H1 (cell line): ENCODE measurements around the gene CASK. TPM values are rescaled to one million over a fixed set of nuclear protein-coding genes. Genes with fewer than 3 reads are reported as not detected.

Experiments used
- CTCF ChIA-PET: fragments of 300-600 bp; sonication (Branson Sonifier 250); formaldehyde crosslinking; loops from one replicate; lab custom pipeline; 2021; ENCODE audit not compliant: partially characterized antibody; lab: Charles Lee
- POLR2A ChIA-PET: fragments of 300-600 bp; sonication (Branson Sonifier 250); formaldehyde crosslinking; loops from one replicate; lab custom pipeline; 2021; ENCODE audit warnings: inconsistent platforms; ENCODE audit not compliant: partially characterized antibody; lab: Charles Lee
- DNase-seq, 2 experiments: peaks; one replicate each; pipeline versions ENCODE4 v3.0.0 to v3.0.0-alpha.2; 2010 to 2022; ENCODE audit warnings: low spot score in 2 of 2, low read depth in 1 of 2, mixed read lengths in 1 of 2
- FAIRE-seq: peaks from 2 replicates; lab custom pipeline; 2011; peaks lifted over from hg19 to GRCh38; lab: Jason Lieb, UNC
- H2AFZ ChIP-seq: 2 replicates; pipeline ENCODE4 v1.8.1; 2012; ENCODE audit warnings: low read length, inconsistent platforms
- H2AK5ac ChIP-seq: 2 replicates; pipeline ENCODE4 v1.6.1; 2013; ENCODE audit warnings: low read depth, low read length
- H2BK120ac ChIP-seq: replicated peaks from 2 replicates; pipeline ENCODE3; 2013; ENCODE audit warnings: low read depth, low read length, inconsistent platforms
- H2BK12ac ChIP-seq: 2 replicates; pipeline ENCODE4 v1.6.1; 2013; ENCODE audit warnings: low read depth, low read length
- H2BK15ac ChIP-seq: 2 replicates; pipeline ENCODE4 v1.6.1; 2013; ENCODE audit warnings: low read length
- H2BK20ac ChIP-seq: 2 replicates; pipeline ENCODE4 v1.6.1; 2013; ENCODE audit warnings: low read length
- H2BK5ac ChIP-seq: 2 replicates; pipeline ENCODE4 v1.6.1; 2013; ENCODE audit warnings: low read depth, low read length
- H3K14ac ChIP-seq: 2 replicates; pipeline ENCODE4 v1.6.1; 2013; ENCODE audit warnings: inconsistent platforms; ENCODE audit not compliant: insufficient read length
- H3K18ac ChIP-seq: 2 replicates; pipeline ENCODE4 v1.6.1; 2013; ENCODE audit warnings: low read length; ENCODE audit errors: extremely low read depth
- H3K23ac ChIP-seq: 2 replicates; pipeline ENCODE4 v1.6.1; 2013; ENCODE audit warnings: inconsistent platforms; ENCODE audit not compliant: insufficient read length
- H3K23me2 ChIP-seq: 2 replicates; pipeline ENCODE4 v1.6.1; 2013; ENCODE audit warnings: low read depth, low read length
- H3K27ac ChIP-seq: 2 replicates; pipeline ENCODE4 v1.6.1; 2011; ENCODE audit warnings: low read depth, low read length, inconsistent platforms
- H3K27me3 ChIP-seq, 4 experiments: replicated peaks in 1 of 4; 1 replicate in 1 of 4; 2 replicates in 3 of 4; pipeline versions ENCODE4 v1.6.1 to v1.8.1; 2011 to 2013; ENCODE audit warnings: low read length in 3 of 4, mild to moderate bottlenecking in 3 of 4, inconsistent platforms in 2 of 4, mixed read lengths in 2 of 4, moderate library complexity in 1 of 4; ENCODE audit not compliant: control insufficient read depth in 3 of 4, insufficient read depth in 3 of 4; ENCODE audit errors: extremely low read depth in 1 of 4
- H3K36me3 ChIP-seq, 4 experiments: 2 replicates each; pipeline versions ENCODE4 v1.6.1 to v1.8.1; 2011 to 2013; ENCODE audit warnings: mild to moderate bottlenecking in 4 of 4, low read length in 3 of 4, moderate library complexity in 2 of 4, control low read depth in 1 of 4, inconsistent platforms in 1 of 4; ENCODE audit not compliant: insufficient read depth in 4 of 4, control insufficient read depth in 2 of 4
- H3K4ac ChIP-seq: replicated peaks from 2 replicates; pipeline ENCODE3; 2013; ENCODE audit warnings: low read length, low read depth, mixed read lengths, inconsistent platforms; ENCODE audit not compliant: insufficient read length
- H3K4me1 ChIP-seq, 4 experiments: replicated peaks in 1 of 4; 1 replicate in 1 of 4; 2 replicates in 3 of 4; pipeline versions ENCODE4 v1.6.1 to v1.8.1; 2011 to 2013; ENCODE audit warnings: low read length in 3 of 4, inconsistent platforms in 2 of 4, mixed read lengths in 1 of 4; ENCODE audit not compliant: insufficient read depth in 4 of 4, control insufficient read depth in 3 of 4
- H3K4me2 ChIP-seq, 2 experiments: 2 replicates each; pipeline versions ENCODE4 v1.6.1 to v1.8.1; 2011 to 2013; ENCODE audit warnings: low read depth in 2 of 2, low read length in 2 of 2, control low read depth in 1 of 2, inconsistent platforms in 1 of 2, mild to moderate bottlenecking in 1 of 2; ENCODE audit not compliant: insufficient read depth in 1 of 2
- H3K4me3 ChIP-seq, 4 experiments: fragments of 200-600, 300-600 bp in 1 of 4; sonication (generic), shearing (Covaris generic), sonication (Bioruptor Twin) in 1 of 4; 2 replicates each; pipeline versions ENCODE4 v1.5.1 to v1.8.1; 2011 to 2016; ENCODE audit warnings: low read length in 4 of 4, low read depth in 3 of 4, control low read depth in 2 of 4, inconsistent platforms in 2 of 4, mild to moderate bottlenecking in 2 of 4, mixed read lengths in 1 of 4, moderate library complexity in 1 of 4; ENCODE audit not compliant: insufficient read depth in 2 of 4; ENCODE audit errors: extremely low read depth in 1 of 4
- H3K56ac ChIP-seq: replicated peaks from 2 replicates; pipeline ENCODE3; 2013; ENCODE audit warnings: low read depth, mild to moderate bottlenecking, mixed read lengths, low read length, inconsistent platforms; ENCODE audit not compliant: insufficient read length
- H3K79me1 ChIP-seq: 2 replicates; pipeline ENCODE4 v1.6.1; 2013; ENCODE audit warnings: low read depth, low read length, control low read depth
- H3K79me2 ChIP-seq, 2 experiments: 2 replicates each; pipeline versions ENCODE4 v1.6.1 to v1.8.1; 2012 to 2013; ENCODE audit warnings: low read length in 2 of 2, mild to moderate bottlenecking in 2 of 2, inconsistent platforms in 1 of 2; ENCODE audit not compliant: insufficient read depth in 2 of 2, control insufficient read depth in 1 of 2
- H3K9ac ChIP-seq, 4 experiments: replicated peaks in 1 of 4; 1 replicate in 1 of 4; 2 replicates in 3 of 4; pipeline versions ENCODE4 v1.6.1 to v1.8.1; 2011 to 2013; ENCODE audit warnings: low read depth in 3 of 4, low read length in 3 of 4, control low read depth in 2 of 4, mild to moderate bottlenecking in 2 of 4, moderate library complexity in 2 of 4, inconsistent platforms in 1 of 4; ENCODE audit errors: extremely low read depth in 1 of 4
- H3K9me3 ChIP-seq, 2 experiments: 2 replicates each; pipeline versions ENCODE4 v1.6.1 to v1.8.1; 2012 to 2013; ENCODE audit warnings: mild to moderate bottlenecking in 2 of 2, moderate library complexity in 2 of 2, control low read depth in 1 of 2, inconsistent platforms in 1 of 2, low read depth in 1 of 2, low read length in 1 of 2, mixed read lengths in 1 of 2; ENCODE audit not compliant: insufficient read depth in 2 of 2
- H4K20me1 ChIP-seq, 2 experiments: replicated peaks in 1 of 2; 2 replicates each; pipeline versions ENCODE3 to v1.8.1; 2011 to 2013; ENCODE audit warnings: inconsistent platforms in 2 of 2, low read length in 2 of 2, mild to moderate bottlenecking in 1 of 2; ENCODE audit not compliant: insufficient read depth in 2 of 2, control insufficient read depth in 1 of 2
- H4K5ac ChIP-seq: 2 replicates; pipeline ENCODE4 v1.6.1; 2013; ENCODE audit warnings: low read length, low read depth, mixed read lengths, inconsistent platforms; ENCODE audit not compliant: insufficient read length
- H4K8ac ChIP-seq: 2 replicates; pipeline ENCODE4 v1.8.0; 2013; ENCODE audit warnings: mild to moderate bottlenecking, moderate library complexity, low read length, inconsistent platforms; ENCODE audit not compliant: insufficient read depth; ENCODE audit errors: extremely low read depth
- H4K91ac ChIP-seq: replicated peaks from 2 replicates; pipeline ENCODE3; 2013; ENCODE audit warnings: low read length, mixed read lengths, inconsistent platforms; ENCODE audit not compliant: insufficient read length
- ASH2L ChIP-seq: fragments of 200-600, 300-600 bp; sonication (generic); IDR thresholded peaks from one replicate; pipeline ENCODE4 v1.7.1; 2017; ENCODE audit warnings: low read length
- KDM4A ChIP-seq: IDR thresholded peaks from one replicate; pipeline ENCODE4 v1.7.1; 2012; ENCODE audit warnings: low read depth, mild to moderate bottlenecking, moderate library complexity, low read length, inconsistent platforms; ENCODE audit not compliant: severe bottlenecking
- ZNF274 ChIP-seq: IDR thresholded peaks from 2 replicates; pipeline ENCODE4 v1.7.0; 2012; ENCODE audit warnings: low read length, borderline replicate concordance; ENCODE audit errors: extremely low read depth
- WGBS, 2 experiments: shearing (Covaris generic) in 1 of 2; methylation state at CpG; one replicate each; pipeline versions ENCODE4 v1.1.6 to v1.1.7; 2013 to 2015; ENCODE audit warnings: low lambda C conversion rate in 2 of 2, mixed read lengths in 2 of 2, inconsistent platforms in 1 of 2, low coverage in 1 of 2, missing lambda C conversion rate in 1 of 2; ENCODE audit not compliant: insufficient replicate concordance in 2 of 2, insufficient coverage in 1 of 2, insufficient read length in 1 of 2; ENCODE audit errors: extremely low coverage in 1 of 2, missing lambda C conversion rate in 1 of 2; 5-methylcytosine and 5-hydroxymethylcytosine counted together
- polyA plus RNA-seq, 7 experiments: library from polyadenylated mRNA; depleted of rRNA in 3 of 7; stranded (reverse) in 5 of 7; unstranded in 2 of 7; fragments of >200 nt in 5 of 7; fragments of 200-250 nt in 2 of 7; gene quantifications; 1 replicate in 5 of 7; 2 replicates in 1 of 7; 4 replicates in 1 of 7; pipeline versions ENCODE4 v1.2.1 to v1.2.3, GENCODE V29; 2011 to 2013; ENCODE audit warnings: missing spikeins in 2 of 7, mixed read lengths in 2 of 7
- total RNA-seq: library from RNA; stranded (reverse); fragmentation: NEBNext Ultra II Directional; extraction: Animal tissue kit (Norgen Biotek cat#: 25700); gene quantifications from 2 replicates; pipeline ENCODE4 v1.2.1, GENCODE V29; 2021

The CASK gene
- total and polyA plus RNA-seq, 2 of the 8 experiments (the other 6 are each of a cell fraction or from before 2014, with no cell fraction given): 21.6 to 55.1 TPM

DNA sequence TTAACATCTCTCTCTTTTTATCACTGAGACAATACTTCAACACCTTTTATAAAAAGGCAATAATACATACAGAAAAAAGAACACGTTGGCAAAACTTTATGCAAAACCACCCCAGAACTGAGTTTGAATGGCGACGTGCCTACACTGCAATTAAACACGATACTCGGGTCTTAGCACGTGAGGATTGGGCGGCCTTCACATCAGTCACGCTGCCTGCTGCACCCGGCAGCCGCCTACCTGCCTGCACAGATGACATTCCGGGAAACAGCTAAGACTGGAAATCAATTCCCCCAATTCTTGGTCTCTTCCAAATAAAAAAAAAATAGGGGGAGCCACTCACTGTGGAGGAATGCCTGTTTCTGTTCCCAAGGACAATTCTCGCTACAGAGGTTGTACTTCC is 408.0 kb downstream of the CASK start:
- H2BK20ac ChIP-seq: no peak overlapping the region
- H3K9ac ChIP-seq: no peak overlapping the region
- no peak overlapping the region for H3K56ac ChIP-seq
- no peak overlapping the region for H3K4me2 ChIP-seq
- H4K91ac ChIP-seq: no peak overlapping the region
- H3K9me3 ChIP-seq: no peaks in the 10 kb centered on the region
- H3K23ac ChIP-seq: no peak overlapping the region
- no peak overlapping the region for H2AFZ ChIP-seq
- H2BK15ac ChIP-seq: no peak overlapping the region
- DNase-seq: no peak
- no peak overlapping the region for H2BK12ac ChIP-seq
- H2BK5ac ChIP-seq: no peak overlapping the region
- H3K18ac ChIP-seq: no peak overlapping the region
- no peak overlapping the region for H2AK5ac ChIP-seq
- no peak overlapping the region for H3K4me3 ChIP-seq
- TF ChIP-seq KDM4A: no peak
- no peak for TF ChIP-seq ZNF274
- TF ChIP-seq ASH2L: no peak
- no peaks in the 10 kb centered on the region for H3K79me1 ChIP-seq
- no peaks in the 10 kb centered on the region for H3K27me3 ChIP-seq
- H4K20me1 ChIP-seq: no peaks in the 10 kb centered on the region
- no peak overlapping the region for H3K27ac ChIP-seq
- 83% methylated on average over 8 of the region's 12 CpGs; no CpG with 5 or more reads in 1 of the 2 experiments for WGBS, 2 experiments
- no peak overlapping the region for H2BK120ac ChIP-seq
- H3K79me2 ChIP-seq: no peaks in the 10 kb centered on the region
- no peak overlapping the region for H4K8ac ChIP-seq
- ChIA-PET CTCF (interaction anchor here (0.6 to 1.1 kb wide), 2 partner anchors 42 to 185 kb away, joined by 3 read pairs; no protein-coding TSS in a partner anchor), POLR2A (interaction anchor here (0.9 kb wide), 1 partner anchor 173 kb away, joined by 3 read pairs; no protein-coding TSS in a partner anchor)
- H3K14ac ChIP-seq: no peak overlapping the region
- H3K36me3 ChIP-seq: peaks cover 0 to 3% (median 2%) of the 10 kb centered on the region in 4 experiments; a peak in 4 of 8 replicates
- no peak overlapping the region for H3K4ac ChIP-seq
- no peak overlapping the region for H4K5ac ChIP-seq
- H3K23me2 ChIP-seq: no peaks in the 10 kb centered on the region
- no peak for FAIRE-seq
- peaks cover 0 to 7% (median 2%) of the 10 kb centered on the region in 4 experiments; a peak in 3 of 7 replicates for H3K4me1 ChIP-seq
